HEK293 (cell line): ENCODE measurements around the gene PLCG1.

Experiments
- CTCF ChIA-PET: fragments of 350-600 bp; formaldehyde crosslinking; extraction: SDS; loops from one replicate; lab custom pipeline; 2021; ENCODE audit warnings: antibody characterized with exemption; lab: Yijun Ruan, JAX
- POLR2A ChIA-PET: fragments of 300-600 bp; formaldehyde crosslinking; extraction: SDS; loops from one replicate; lab custom pipeline; 2020; ENCODE audit warnings: antibody characterized with exemption, inconsistent platforms; lab: Yijun Ruan, JAX
- H3K27ac ChIP-seq: fragments of 200-500 bp; sonication (Bioruptor generic); 2 replicates; pipeline ENCODE4 v1.5.1; 2014; ENCODE audit warnings: low read depth, low read length, control low read depth, inconsistent platforms; ENCODE audit errors: extremely low read depth
- H3K36me3 ChIP-seq, 2 experiments: fragments of 200-500 bp in 1 of 2; sonication (Bioruptor generic) in 1 of 2; 1 replicate in 1 of 2; 2 replicates in 1 of 2; pipeline ENCODE4 v1.5.1; 2014 to 2017; ENCODE audit warnings: inconsistent platforms in 2 of 2, low read length in 2 of 2; ENCODE audit not compliant: control insufficient read depth in 2 of 2, insufficient read depth in 1 of 2
- H3K4me1 ChIP-seq: fragments of 200-500 bp; sonication (Bioruptor generic); 2 replicates; pipeline ENCODE4 v1.5.1; 2014; ENCODE audit warnings: mild to moderate bottlenecking, low read length, inconsistent platforms; ENCODE audit not compliant: control insufficient read depth, insufficient read depth
- H3K4me3 ChIP-seq: 2 replicates; pipeline ENCODE4 v1.5.1; 2011; ENCODE audit warnings: low read depth, mild to moderate bottlenecking, control low read depth, low read length, moderate library complexity
- H3K9me3 ChIP-seq: fragments of 200-500 bp; sonication (Bioruptor generic); 2 replicates; pipeline ENCODE4 v1.5.1; 2014; ENCODE audit warnings: low read depth, low read length, inconsistent platforms; ENCODE audit not compliant: control insufficient read depth, insufficient read depth
- OVOL3 ChIP-seq: fragments of 450-650 bp; formaldehyde crosslinking; IDR thresholded peaks from 2 replicates; pipeline ENCODE4 v1.5.1; 2016; ENCODE audit warnings: missing biosample characterization, missing genetic modification characterization
- PRDM10 ChIP-seq: fragments of 450-650 bp; formaldehyde crosslinking; IDR thresholded peaks from 2 replicates; pipeline ENCODE4 v1.5.1; 2016; ENCODE audit warnings: missing biosample characterization, missing genetic modification characterization
- PRDM2 ChIP-seq: fragments of 450-650 bp; formaldehyde crosslinking; IDR thresholded peaks from 2 replicates; pipeline ENCODE4 v1.5.1; 2016; ENCODE audit warnings: missing biosample characterization, missing genetic modification characterization, borderline replicate concordance
- SCRT2 ChIP-seq: fragments of 450-650 bp; formaldehyde crosslinking; IDR thresholded peaks from 2 replicates; pipeline ENCODE4 v1.5.1; 2016; ENCODE audit warnings: missing biosample characterization, missing genetic modification characterization
- ZBTB1 ChIP-seq: fragments of 450-650 bp; formaldehyde crosslinking; IDR thresholded peaks from 2 replicates; pipeline ENCODE4 v1.5.1; 2016; ENCODE audit warnings: missing biosample characterization, missing genetic modification characterization
- ZBTB11 ChIP-seq: fragments of 450-650 bp; formaldehyde crosslinking; conservative IDR thresholded peaks from 2 replicates; pipeline ENCODE4 v1.5.1; 2016; ENCODE audit warnings: low read depth, missing biosample characterization, missing genetic modification characterization
- ZFP3 ChIP-seq: fragments of 450-650 bp; formaldehyde crosslinking; IDR thresholded peaks from 2 replicates; pipeline ENCODE4 v1.5.1; 2016; ENCODE audit warnings: low read depth, missing biosample characterization, missing genetic modification characterization
- ZIC2 ChIP-seq: fragments of 450-650 bp; formaldehyde crosslinking; IDR thresholded peaks from 2 replicates; pipeline ENCODE4 v1.5.1; 2016; ENCODE audit warnings: missing biosample characterization, missing genetic modification characterization
- ZNF169 ChIP-seq: fragments of 450-650 bp; formaldehyde crosslinking; IDR thresholded peaks from 2 replicates; pipeline ENCODE4 v1.5.1; 2016; ENCODE audit warnings: missing biosample characterization, missing genetic modification characterization
- ZNF311 ChIP-seq: fragments of 450-650 bp; formaldehyde crosslinking; IDR thresholded peaks from 2 replicates; pipeline ENCODE4 v1.5.1; 2017; ENCODE audit warnings: missing biosample characterization, missing genetic modification characterization, borderline replicate concordance
- ZNF596 ChIP-seq: fragments of 450-650 bp; IDR thresholded peaks from 2 replicates; pipeline ENCODE4 v1.5.0; 2018; ENCODE audit warnings: missing biosample characterization, mild to moderate bottlenecking, missing genetic modification characterization, moderate library complexity
- ZNF629 ChIP-seq: fragments of 450-650 bp; formaldehyde crosslinking; IDR thresholded peaks from 2 replicates; pipeline ENCODE4 v1.5.1; 2017; ENCODE audit warnings: missing biosample characterization, missing genetic modification characterization
- ZNF837 ChIP-seq: fragments of 450-650 bp; formaldehyde crosslinking; IDR thresholded peaks from 2 replicates; pipeline ENCODE4 v1.5.1; 2016; ENCODE audit warnings: missing biosample characterization, missing genetic modification characterization

Gene PLCG1

GRCh38 chr20:41119614-41120561, 17.5 kb upstream of the PLCG1 start (continued):
- TF ChIP-seq ZBTB11 (no peak), ZNF311 (tag by site-specific recombination) (no peak), ZIC2 (tag by site-specific recombination) (no peak), ZFP3 (tag by site-specific recombination) (no peak), PRDM10 (no peak)

- Histone ChIP-seq H3K4me3 (no peak overlapping the region), H3K4me1 (no peaks in the 10 kb centered on the region), H3K9me3 (no peaks in the 10 kb centered on the region), H3K27ac (no peak overlapping the region), H3K36me3 (peaks cover 15 to 88% of the 10 kb centered on the region in 2 experiments)
- ChIA-PET POLR2A (no interaction called here), CTCF (interaction anchor here (1.3 to 2.6 kb wide), 2 partner anchors 14 to 219 kb away, joined by 3 to 14 read pairs; partner anchors contain the start of gene LPIN3)
- no peak for TF ChIP-seq ZNF311 (tag by site-specific recombination)
- TF ChIP-seq ZNF596 (tag by site-specific recombination), result no peak
- TF ChIP-seq OVOL3, result no peak
- TF ChIP-seq SCRT2 (tag by site-specific recombination), result no peak
- TF ChIP-seq ZNF629 (tag by site-specific recombination), result no peak
- no peak for TF ChIP-seq PRDM2 (tag by site-specific recombination)
- no peak for TF ChIP-seq ZBTB1
- no peak for TF ChIP-seq ZNF837 (tag by site-specific recombination)
- no peak for TF ChIP-seq ZNF169 (tag by site-specific recombination)
These were observed 15.9 kb upstream of the PLCG1 start for GRCh38 chr20:41121399-41121798.
